Lower leg skin (tissue), 4 donors: ENCODE results near the gene PPIL6. TPM values are rescaled to one million over a fixed set of nuclear protein-coding genes. Genes with fewer than 3 reads are reported as not detected.

Experiments used
- DNase-seq, 2 donors: peaks; one replicate each; pipeline ENCODE4 v3.0.0-alpha.2; 2019; ENCODE audit warnings: low spot score in 2 of 2
- H3K4me3 ChIP-seq: fragments of 200-600 bp; sonication (generic); 2 replicates; pipeline ENCODE4 v1.5.1; 2017; ENCODE audit warnings: mild to moderate bottlenecking, low read depth; ENCODE audit not compliant: poor library complexity, severe bottlenecking
- POLR2A ChIP-seq, 2 donors: fragments of 450-650 bp; IDR thresholded peaks; one replicate each; pipeline ENCODE4 v1.6.1; 2016 to 2017; ENCODE audit warnings: antibody characterized with exemption in 2 of 2, mild to moderate bottlenecking in 1 of 2, moderate library complexity in 1 of 2
- WGBS, 2 donors: methylation state at CpG; one replicate each; pipeline ENCODE4 v1.1.5; 2018; 5-methylcytosine and 5-hydroxymethylcytosine counted together
- intact Hi-C: fragments of 100-400 bp; cut with DNase I; formaldehyde crosslinking; loops from one replicate; pipeline ENCODE4 v1.15.0; 2023; ENCODE audit warnings: low total_unique reads
- total RNA-seq, 4 donors: library from RNA; depleted of rRNA; stranded (reverse); fragments of >200 nt; gene quantifications; one replicate each; pipeline ENCODE4 v1.1.0, GENCODE V29; 2016
- TF ChIP-seq, protein P1 (sequence below), 3 donors: fragments of 450-650 bp; IDR thresholded peaks; one replicate each; pipeline ENCODE4 v1.5.1; 2016; ENCODE audit warnings: antibody characterized with exemption in 3 of 3, mild to moderate bottlenecking in 3 of 3, moderate library complexity in 2 of 3

The PPIL6 gene
- total RNA-seq, 4 donors from 2014 or later: 1.5 to 9.1 (median 2.3) TPM

DNA sequence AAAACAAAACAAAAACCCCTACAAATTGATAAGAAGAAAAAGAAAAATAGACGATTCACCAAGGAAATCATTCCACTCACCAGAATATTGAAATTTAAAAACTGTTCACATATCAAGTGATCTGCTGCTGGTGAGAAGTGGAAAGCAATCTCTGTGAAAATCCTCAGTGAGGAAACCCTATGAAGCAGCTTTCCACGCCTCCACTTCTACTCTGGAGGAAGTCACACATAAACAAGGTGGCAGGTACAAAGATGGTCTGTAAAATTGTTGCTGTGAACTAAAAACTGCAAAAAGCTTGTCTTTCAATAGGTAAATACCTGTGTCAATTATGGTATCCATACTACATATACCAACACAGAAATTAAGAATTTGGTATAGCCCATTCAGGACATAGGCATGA is 76.7 kb downstream of the PPIL6 start:
- intact Hi-C loops: no loop called here
- WGBS, 2 donors: 96 to 97% methylated on average over 2 of the region's 2 CpGs
- H3K4me3 ChIP-seq: no peak overlapping the region
- no peak for TF ChIP-seq POLR2A (IDR thresholded peaks at IDR 0.05)
- TF ChIP-seq, protein P1, sequence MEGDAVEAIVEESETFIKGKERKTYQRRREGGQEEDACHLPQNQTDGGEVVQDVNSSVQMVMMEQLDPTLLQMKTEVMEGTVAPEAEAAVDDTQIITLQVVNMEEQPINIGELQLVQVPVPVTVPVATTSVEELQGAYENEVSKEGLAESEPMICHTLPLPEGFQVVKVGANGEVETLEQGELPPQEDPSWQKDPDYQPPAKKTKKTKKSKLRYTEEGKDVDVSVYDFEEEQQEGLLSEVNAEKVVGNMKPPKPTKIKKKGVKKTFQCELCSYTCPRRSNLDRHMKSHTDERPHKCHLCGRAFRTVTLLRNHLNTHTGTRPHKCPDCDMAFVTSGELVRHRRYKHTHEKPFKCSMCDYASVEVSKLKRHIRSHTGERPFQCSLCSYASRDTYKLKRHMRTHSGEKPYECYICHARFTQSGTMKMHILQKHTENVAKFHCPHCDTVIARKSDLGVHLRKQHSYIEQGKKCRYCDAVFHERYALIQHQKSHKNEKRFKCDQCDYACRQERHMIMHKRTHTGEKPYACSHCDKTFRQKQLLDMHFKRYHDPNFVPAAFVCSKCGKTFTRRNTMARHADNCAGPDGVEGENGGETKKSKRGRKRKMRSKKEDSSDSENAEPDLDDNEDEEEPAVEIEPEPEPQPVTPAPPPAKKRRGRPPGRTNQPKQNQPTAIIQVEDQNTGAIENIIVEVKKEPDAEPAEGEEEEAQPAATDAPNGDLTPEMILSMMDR (IDR thresholded peaks at IDR 0.05): no peak
- no peak for DNase-seq

- DNase-seq: no peak
- WGBS, 2 donors: 96 to 99% methylated on average over 7 of the region's 7 CpGs
- TF ChIP-seq, protein P1 (IDR thresholded peaks at IDR 0.05): no peak
- TF ChIP-seq POLR2A (IDR thresholded peaks at IDR 0.05): no peak
- H3K4me3 ChIP-seq: no peak overlapping the region
- intact Hi-C loops: no loop called here
These were observed 78.1 kb downstream of the PPIL6 start for GRCh38 chr6:109362102-109362884.

GRCh38 chr6:109360791-109361190 is 79.6 kb downstream of the PPIL6 start:
- H3K4me3 ChIP-seq: no peak overlapping the region
- TF ChIP-seq POLR2A (IDR thresholded peaks at IDR 0.05): no peak
- no peak for DNase-seq
- intact Hi-C loops: no loop called here

DNA sequence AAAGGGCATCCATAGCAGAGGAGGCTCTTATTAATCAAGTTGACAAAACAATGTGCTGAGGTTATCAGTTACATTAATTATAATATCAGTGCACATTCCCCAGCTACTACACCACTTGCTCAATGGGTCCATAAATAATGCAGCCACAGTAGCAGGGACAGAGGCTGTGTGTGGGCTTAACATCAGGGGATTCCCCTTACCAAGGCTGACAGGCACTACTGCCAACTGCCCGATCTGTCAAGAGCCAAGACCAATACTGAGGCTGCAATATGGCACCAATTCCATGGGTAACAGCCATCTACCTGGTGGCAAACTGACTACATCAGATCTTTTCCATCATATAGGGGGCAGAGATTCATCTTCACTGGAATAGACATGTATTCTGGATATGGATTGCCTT is 80.1 kb downstream of the PPIL6 start:
- no peak for DNase-seq
- H3K4me3 ChIP-seq: no peak overlapping the region
- TF ChIP-seq, protein P1 (IDR thresholded peaks at IDR 0.05): no peak
- no peak for TF ChIP-seq POLR2A (IDR thresholded peaks at IDR 0.05)
- WGBS, 2 donors: 80 to 85% methylated on average over 1 of the region's 1 CpG
- intact Hi-C loops: no loop called here

DNA sequence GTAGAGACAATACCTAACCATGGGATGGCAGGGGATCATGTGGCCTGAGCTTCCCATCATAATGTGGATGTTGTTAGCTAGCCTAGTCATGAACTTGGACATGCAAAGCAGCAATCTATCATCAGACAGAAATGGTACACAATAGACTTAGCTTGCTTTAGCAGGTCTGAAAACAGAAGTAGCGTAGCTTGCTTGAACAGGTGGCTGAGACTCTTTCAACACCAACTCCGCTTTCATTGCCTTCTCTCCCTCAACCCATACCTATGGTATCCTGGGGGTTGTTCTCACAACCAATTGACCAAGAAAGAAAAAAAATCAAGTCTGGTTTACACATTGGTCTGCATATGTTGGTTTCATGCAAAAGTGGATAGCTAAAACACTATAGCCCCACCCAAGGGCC is 81.2 kb downstream of the PPIL6 start:
- 92 to 99% methylated on average over 2 of the region's 2 CpGs for WGBS, 2 donors
- intact Hi-C loops: no loop called here
- no peak overlapping the region for H3K4me3 ChIP-seq
- no peak for TF ChIP-seq POLR2A (IDR thresholded peaks at IDR 0.05)
- TF ChIP-seq, protein P1 (IDR thresholded peaks at IDR 0.05): no peak
- no peak for DNase-seq

DNA sequence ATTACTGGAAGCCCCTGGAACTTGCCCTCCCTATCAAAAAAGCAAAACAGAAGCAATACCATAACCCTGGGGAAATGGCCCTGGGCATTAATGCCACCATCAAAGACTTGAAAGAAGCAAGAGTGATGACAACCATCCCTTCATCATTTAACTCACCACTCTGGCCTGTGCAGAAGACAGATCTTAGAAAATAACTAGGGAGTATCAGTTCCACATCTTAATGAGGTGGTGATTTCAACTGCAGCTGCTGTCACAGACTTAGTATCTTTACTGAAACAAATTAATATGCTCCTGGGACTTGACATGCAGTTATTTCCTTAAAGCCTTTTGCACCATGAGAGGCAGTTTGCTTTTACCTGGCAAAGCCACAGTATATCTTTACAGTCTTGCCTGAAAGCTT is 82.2 kb downstream of the PPIL6 start:
- no peak overlapping the region for H3K4me3 ChIP-seq
- DNase-seq: no peak
- TF ChIP-seq POLR2A (IDR thresholded peaks at IDR 0.05): no peak
- TF ChIP-seq, protein P1 (IDR thresholded peaks at IDR 0.05): no peak
- intact Hi-C loops: no loop called here
